Measurements from ENCODE around the gene GAGE1.
"Not testable (repeated sequence)": the region's sequence is repeated elsewhere in the genome, so short reads cannot be mapped to it uniquely, and the experiment has no call there.

GAGE1 gene, protein sequence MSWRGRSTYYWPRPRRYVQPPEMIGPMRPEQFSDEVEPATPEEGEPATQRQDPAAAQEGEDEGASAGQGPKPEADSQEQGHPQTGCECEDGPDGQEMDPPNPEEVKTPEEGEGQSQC

DNA sequence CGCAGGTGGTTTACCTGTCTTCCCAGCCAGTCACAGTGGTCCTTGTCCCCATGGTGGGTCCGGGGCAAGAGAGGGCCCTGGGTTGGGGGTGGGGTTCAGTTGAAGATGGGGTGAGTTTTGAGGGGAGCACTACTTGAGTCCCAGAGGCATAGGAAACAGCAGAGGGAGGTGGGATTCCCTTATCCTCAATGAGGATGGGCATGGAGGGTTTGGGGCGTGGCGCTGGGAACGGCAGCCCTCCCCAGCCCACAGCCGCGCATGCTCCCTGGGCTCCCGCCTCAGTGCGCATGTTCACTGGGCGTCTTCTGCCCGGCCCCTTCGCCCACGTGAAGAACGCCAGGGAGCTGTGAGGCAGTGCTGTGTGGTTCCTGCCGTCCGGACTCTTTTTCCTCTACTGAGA is at the start of gene GAGE1:
Gene GAGE1, plus strand, starts transcription at position 301 of the 400 bp plus-strand sequence. CDS start 1,155 bp downstream, outside the sequence.
- not testable (repeated sequence) for DNase-seq

DNA sequence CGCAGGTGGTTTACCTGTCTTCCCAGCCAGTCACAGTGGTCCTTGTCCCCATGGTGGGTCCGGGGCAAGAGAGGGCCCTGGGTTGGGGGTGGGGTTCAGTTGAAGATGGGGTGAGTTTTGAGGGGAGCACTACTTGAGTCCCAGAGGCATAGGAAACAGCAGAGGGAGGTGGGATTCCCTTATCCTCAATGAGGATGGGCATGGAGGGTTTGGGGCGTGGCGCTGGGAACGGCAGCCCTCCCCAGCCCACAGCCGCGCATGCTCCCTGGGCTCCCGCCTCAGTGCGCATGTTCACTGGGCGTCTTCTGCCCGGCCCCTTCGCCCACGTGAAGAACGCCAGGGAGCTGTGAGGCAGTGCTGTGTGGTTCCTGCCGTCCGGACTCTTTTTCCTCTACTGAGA is 47.8 kb upstream of the GAGE1 start, which contains the start of gene GAGE12E:
Gene GAGE12E, plus strand, starts transcription at position 301 of the 400 bp plus-strand sequence. CDS start 1,155 bp downstream, outside the sequence.
- not testable (repeated sequence) for DNase-seq

DNA sequence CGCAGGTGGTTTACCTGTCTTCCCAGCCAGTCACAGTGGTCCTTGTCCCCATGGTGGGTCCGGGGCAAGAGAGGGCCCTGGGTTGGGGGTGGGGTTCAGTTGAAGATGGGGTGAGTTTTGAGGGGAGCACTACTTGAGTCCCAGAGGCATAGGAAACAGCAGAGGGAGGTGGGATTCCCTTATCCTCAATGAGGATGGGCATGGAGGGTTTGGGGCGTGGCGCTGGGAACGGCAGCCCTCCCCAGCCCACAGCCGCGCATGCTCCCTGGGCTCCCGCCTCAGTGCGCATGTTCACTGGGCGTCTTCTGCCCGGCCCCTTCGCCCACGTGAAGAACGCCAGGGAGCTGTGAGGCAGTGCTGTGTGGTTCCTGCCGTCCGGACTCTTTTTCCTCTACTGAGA is 38.3 kb upstream of the GAGE1 start, which contains the start of gene GAGE12F:
Gene GAGE12F, plus strand, starts transcription at position 301 of the 400 bp plus-strand sequence. CDS start 1,155 bp downstream, outside the sequence.
- DNase-seq, result not testable (repeated sequence)

DNA sequence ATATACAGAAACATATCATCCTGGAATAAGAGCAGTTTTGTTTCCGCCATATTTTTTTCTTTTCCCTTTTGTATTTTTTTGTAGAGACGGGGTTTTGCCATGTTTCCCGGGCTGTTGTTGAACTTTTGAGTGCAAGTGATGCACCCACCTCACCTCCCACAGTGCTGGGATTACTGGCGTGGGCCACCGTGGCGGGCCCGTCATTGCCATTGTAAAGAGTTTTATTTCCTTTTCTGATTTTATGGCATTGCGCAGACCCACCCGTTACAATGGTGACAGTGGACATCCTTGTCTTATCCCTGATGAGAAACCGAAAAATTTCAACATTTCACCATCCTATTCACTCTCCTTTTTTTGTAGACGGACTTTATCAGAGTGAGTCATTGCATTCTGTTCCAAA is 30.1 kb upstream of the GAGE1 start:
- DNase-seq, result not testable (repeated sequence)

DNA sequence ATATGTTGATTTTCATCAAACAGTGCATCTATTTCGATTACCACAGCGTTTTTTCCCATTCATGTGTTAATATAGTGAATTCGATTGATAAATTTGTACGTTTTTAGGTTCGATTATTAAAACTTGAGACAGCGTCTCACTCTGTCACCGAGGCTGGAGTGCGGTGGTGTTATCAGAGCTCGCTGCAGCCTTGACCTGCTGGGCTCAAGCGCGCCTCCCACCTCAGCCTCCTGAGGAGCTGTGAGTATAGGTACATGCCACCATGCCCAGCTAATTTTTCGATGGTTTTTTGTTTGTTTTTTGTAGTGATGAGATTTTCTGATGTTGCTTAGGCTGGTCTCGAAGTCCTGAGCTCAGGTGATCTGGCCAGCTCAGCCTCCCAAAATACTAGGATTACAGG is 29.7 kb upstream of the GAGE1 start:
- not testable (repeated sequence) for DNase-seq

DNA sequence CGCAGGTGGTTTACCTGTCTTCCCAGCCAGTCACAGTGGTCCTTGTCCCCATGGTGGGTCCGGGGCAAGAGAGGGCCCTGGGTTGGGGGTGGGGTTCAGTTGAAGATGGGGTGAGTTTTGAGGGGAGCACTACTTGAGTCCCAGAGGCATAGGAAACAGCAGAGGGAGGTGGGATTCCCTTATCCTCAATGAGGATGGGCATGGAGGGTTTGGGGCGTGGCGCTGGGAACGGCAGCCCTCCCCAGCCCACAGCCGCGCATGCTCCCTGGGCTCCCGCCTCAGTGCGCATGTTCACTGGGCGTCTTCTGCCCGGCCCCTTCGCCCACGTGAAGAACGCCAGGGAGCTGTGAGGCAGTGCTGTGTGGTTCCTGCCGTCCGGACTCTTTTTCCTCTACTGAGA is 28.7 kb upstream of the GAGE1 start, which contains the start of gene GAGE12G:
Gene GAGE12G, plus strand, starts transcription at position 301 of the 400 bp plus-strand sequence. CDS start 1,155 bp downstream, outside the sequence.
- not testable (repeated sequence) for DNase-seq

DNA sequence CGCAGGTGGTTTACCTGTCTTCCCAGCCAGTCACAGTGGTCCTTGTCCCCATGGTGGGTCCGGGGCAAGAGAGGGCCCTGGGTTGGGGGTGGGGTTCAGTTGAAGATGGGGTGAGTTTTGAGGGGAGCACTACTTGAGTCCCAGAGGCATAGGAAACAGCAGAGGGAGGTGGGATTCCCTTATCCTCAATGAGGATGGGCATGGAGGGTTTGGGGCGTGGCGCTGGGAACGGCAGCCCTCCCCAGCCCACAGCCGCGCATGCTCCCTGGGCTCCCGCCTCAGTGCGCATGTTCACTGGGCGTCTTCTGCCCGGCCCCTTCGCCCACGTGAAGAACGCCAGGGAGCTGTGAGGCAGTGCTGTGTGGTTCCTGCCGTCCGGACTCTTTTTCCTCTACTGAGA is 19.2 kb upstream of the GAGE1 start, which contains the start of gene GAGE12H:
Gene GAGE12H, plus strand, starts transcription at position 301 of the 400 bp plus-strand sequence. CDS start 1,155 bp downstream, outside the sequence.
- not testable (repeated sequence) for DNase-seq

DNA sequence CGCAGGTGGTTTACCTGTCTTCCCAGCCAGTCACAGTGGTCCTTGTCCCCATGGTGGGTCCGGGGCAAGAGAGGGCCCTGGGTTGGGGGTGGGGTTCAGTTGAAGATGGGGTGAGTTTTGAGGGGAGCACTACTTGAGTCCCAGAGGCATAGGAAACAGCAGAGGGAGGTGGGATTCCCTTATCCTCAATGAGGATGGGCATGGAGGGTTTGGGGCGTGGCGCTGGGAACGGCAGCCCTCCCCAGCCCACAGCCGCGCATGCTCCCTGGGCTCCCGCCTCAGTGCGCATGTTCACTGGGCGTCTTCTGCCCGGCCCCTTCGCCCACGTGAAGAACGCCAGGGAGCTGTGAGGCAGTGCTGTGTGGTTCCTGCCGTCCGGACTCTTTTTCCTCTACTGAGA is 9.6 kb upstream of the GAGE1 start, which contains the start of gene GAGE2A:
Gene GAGE2A, plus strand, starts transcription at position 301 of the 400 bp plus-strand sequence. CDS start 1,155 bp downstream, outside the sequence.
- not testable (repeated sequence) for DNase-seq

DNA sequence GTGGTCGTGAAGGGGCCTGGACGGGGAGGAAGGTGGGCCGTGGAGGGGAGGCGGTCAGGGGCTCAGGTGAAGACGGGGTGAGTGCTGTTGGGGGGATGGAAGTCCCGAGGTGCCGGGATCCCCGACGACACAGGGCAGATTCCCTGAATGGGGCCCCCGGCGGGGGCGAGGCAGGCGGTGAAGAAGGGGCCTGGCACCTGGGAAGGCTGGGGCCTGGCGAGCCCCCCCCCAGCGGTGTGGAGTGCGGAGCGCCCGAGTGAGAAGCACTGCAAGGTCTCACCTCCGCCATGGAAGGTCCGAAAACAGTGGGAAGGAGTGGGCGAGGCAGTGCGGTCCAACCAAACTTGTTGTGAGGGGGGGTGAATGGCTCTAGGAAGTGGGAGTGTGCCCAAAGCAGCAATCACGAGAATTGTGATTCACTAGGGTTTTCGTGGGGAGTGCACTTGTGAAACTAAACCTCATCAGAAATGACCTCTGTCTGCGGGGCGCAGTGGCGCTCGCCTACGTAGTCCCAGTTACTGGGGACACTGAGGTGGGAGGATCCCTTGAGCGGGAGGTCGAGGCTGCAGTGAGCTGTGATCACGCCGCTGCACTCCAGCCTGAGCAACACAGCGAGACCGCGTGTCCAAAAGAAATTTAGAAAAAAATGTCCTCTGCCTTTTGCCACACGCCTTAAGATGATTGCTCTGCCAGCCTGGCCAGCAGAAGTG is 8.9 kb upstream of the GAGE1 start:
- DNase-seq, result not testable (repeated sequence)

DNA sequence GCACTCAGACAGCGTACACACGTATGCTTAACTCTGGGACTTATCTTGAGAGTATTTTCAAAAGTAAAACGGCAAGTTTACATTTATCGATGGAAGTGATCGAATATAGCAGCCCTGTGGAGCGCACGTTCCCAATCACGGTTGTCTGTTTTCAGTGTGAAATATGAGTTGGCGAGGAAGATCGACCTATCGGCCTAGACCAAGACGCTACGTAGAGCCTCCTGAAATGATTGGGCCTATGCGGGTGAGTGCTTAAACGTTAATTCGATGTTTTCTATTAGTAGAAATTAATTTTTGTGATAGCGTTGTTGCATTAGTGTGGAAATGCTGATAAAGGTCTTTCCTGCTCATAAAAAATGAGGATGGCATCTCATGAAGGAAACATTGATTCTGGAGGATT is 8.3 kb upstream of the GAGE1 start:
- DNase-seq, result not testable (repeated sequence)

DNA sequence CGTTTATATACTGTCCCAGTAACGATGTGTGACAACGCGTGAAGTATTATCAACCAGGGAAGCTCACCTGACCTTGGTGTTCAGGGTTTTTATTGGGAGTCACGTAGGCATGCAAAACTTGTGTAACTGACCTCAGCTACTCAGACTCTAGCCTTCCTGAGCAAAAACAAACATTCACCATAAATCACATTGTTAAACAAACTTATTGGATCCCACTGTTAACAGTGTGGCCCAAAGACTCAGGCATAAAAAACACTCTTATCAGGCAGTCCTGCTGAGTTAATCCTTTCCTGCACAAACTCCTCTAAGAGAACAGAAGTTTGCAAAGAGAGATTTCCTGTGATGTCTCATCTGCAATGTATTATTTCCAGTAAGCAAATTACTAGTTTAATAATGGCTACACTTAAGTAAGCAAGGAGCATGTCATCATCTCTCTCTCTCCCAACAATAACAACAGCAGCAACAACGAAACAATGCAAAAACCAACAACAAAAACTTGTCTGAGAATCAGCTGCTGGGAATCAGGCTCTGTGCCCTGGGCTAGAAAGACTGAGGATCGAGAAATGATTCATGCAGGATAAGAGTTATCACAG is 12.0 kb downstream of the GAGE1 start:
- no peak for DNase-seq

DNA sequence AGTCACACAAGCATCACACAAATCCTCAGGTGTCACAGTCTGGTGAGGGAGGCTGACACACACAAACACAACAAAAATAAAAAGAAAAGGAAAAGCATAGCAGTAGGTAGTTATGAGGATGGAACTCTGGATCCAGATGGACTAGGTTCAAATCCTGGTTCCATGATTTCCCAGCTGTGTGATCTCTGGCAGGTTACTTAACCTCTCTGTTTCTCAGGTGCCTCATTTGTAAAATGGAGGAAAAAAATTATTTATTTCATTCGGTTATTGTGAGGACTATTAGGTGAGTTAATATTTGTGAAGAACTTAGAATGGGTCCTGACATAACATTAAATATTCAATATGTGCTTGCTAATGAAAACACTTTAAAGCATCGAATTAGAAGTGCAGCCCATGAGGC is 19.8 kb downstream of the GAGE1 start:
- DNase-seq, result no peak

DNA sequence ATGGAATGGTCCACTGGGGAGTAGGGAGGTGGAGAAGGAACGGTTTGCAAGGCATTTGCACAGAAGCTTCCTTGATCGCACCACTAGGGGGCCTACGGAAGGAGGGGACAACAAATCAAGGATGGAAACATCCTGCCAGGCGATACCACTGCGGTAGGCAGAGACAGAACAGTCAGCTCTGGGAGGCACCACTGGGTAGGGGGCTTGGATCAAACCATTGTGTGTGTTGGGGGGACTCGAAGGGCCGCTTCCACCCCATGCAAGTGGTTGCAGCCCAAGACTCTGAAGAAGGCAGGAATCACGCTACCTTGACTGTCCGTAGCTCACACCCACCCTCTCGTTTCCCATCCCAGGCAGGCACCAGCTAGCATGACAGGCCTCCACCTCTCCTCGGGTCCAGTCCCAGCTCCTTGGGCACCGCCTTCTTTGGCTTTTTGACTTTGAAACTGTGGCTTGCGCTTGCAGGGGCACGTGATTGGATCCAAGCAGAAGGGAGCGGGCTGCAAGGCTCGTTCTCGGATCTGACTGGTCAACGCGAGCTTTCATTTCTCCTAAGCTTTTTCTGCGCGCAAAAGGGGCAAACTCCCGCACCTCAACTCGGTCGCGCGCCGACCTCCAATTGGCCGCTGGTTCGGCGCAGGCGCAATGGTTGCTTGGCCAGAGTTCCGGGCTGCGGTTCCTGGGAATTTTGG is 28.4 kb downstream of the GAGE1 start:
- DNase-seq, result peak in 7 of 58 donors; percentile 0 to 27 (median 4)

DNA sequence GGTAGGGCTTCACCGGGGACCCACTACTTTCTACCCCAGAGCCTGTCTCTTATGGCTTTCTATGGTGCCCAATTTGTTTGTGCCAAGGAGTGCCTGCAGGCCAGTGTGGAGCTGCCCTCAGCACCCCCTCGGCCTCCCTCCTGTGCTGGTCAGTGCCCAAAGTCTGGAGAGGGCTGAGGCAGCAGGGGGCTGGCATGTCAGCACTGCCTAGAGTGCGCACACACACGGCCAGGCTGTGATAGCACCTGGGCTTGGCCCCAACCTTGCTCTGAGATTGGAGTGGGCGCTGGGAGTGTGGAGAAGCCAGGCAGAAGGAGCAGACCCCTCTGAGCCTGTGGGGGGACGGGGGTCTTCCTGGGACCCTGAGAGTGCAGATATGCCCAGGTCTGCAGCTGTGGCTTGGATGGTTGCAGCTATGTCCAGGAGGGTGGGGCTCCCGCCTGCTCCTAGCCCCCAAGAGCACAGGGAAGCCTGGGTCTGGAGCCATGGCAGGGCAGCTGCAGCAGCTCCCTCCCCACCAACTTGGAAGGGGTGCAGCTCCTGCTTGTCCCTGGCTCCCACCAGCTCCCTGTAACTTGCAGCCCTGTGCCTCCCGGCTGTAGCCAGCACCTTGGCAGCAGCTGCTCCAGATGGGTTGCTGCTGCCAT is 46.3 kb downstream of the GAGE1 start:
- no peak for DNase-seq

DNA sequence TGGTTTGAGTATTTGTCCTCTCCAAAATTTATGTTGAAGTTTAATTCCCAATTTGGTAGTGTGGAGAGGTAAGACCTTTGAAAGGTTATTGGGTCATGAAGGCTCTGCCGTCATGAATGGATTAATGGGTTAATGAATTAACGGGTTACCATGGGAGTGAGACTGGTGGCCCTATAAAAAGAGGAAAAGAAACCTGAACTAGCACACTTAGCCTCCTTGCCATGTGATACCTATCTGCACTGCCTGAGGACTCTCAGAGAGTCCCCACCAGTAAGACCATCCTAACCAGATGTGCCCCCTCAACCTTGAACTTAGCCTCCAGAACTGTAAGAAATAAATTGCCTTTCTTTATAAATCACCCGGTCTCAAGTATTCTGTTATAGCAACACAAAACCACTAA is 57.7 kb downstream of the GAGE1 start:
- DNase-seq, result no peak
